Activated CD4-positive, alpha-beta T cell treated with anti-CD3 and anti-CD28 coated beads for 24 hours (primary cell): Measurements from ENCODE around the gene TMEM86B.

ENCODE experiments used
- DNase-seq, 2 donors: peaks; one replicate each; pipeline ENCODE4 v3.0.0-alpha.2; 2020; ENCODE audit warnings: low read depth in 2 of 2

TMEM86B gene

GRCh38 chr19:55257461-55258420 lies 29.2 kb upstream of the TMEM86B start:
- no peak for DNase-seq

GRCh38 chr19:55256562-55257460 lies 28.2 kb upstream of the TMEM86B start:
- no peak for DNase-seq

DNA sequence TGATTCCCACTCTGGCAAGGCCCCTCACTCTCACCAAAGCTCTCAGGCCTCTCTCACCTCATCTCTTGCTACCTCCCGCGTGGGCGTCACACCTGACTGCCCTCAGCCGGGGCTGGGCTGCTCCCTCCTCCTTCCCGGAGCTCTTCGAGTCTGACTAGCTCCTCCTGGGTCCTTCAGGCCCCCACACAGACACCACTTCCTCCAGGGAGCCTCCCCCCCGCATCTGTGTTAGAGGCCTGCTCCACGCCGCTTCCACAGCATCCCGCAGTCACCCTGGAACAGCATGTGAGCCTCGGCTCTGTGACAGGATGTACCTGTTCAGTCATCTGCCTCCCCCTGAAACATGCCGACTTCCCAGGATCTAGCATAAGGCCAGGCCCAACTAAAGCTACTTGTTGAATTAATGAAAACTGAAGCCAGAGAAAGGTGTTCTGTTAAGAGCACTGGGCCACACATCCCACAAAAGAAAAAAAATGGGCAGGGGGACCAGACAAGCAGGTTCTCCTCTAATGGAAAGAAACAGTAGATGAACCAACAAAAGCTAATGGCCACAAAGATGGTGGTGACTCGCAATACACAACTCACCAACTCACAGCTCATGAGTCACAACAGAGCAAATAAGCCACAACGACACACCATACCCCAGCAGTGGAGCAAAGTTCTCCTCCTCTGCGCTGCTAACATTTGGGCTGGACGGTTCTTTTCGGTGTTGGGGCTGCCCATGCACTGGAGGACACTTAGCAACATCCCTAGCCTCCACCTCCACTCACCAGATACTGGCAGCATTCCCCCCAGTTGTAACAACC lies 27.3 kb upstream of the TMEM86B start:
- DNase-seq = peak in 1 of 2 donors; percentile 54

DNA sequence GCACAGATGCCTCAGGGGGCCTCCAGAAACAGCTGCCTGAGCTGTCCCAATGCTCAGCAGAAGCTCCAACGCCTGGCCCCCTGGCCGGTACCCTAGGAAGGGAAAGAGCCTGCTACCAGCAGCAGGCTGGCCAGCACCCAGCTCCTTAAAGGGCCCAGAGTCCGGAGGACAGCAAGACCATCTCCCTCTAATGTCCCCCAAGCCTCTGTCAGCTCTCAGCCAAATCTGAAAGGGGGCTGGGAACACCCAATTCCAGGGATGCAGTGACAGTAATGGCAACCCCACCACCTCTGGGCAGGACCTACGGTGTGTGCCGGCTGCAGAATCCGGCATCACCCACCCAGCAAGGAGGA lies 26.0 kb upstream of the TMEM86B start:
- no peak for DNase-seq

GRCh38 chr19:55253842-55254624 lies 25.5 kb upstream of the TMEM86B start:
- no peak for DNase-seq

- DNase-seq = no peak
Measured at GRCh38 chr19:55252760-55253663, 24.4 kb upstream of the TMEM86B start.

DNA sequence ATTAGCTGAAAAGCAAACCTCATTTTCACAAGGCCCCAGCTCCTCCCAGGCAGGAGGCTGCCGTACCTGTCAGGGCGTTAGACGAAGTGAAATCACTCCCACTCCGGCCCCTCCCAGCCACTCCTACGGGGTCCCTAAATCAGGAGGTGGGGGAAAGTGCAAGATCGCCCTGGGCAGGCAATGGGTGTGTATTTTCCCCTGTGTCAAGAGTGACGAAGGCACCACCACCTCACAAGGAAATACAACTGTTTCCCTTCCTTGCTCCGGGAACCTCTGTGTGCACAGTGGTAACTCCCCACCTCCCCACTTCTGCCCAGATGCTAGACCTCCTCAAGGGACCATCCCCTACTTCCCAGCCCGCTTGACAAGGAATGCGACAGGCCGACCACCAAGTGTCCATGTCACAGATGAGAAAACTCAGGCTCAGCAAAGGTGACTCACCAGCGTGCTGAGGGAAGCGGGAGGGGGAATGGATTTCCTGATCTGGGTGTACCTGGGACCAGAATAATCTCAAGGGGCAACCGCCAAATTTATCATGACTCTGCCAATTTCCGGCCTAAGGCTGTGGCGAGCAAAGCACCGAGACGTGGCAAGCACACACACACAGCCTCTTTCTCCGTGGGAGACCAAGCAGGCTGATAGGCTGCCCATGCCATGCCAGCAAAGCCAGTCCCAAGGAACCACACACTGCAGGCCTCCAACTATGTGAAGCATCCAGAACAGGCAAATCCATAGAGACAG lies 22.9 kb upstream of the TMEM86B start:
- DNase-seq = no peak

- DNase-seq = no peak
Measured at GRCh38 chr19:55250262-55251036, 21.9 kb upstream of the TMEM86B start.

- DNase-seq = no peak
Measured at GRCh38 chr19:55249841-55250240, 21.3 kb upstream of the TMEM86B start.

DNA sequence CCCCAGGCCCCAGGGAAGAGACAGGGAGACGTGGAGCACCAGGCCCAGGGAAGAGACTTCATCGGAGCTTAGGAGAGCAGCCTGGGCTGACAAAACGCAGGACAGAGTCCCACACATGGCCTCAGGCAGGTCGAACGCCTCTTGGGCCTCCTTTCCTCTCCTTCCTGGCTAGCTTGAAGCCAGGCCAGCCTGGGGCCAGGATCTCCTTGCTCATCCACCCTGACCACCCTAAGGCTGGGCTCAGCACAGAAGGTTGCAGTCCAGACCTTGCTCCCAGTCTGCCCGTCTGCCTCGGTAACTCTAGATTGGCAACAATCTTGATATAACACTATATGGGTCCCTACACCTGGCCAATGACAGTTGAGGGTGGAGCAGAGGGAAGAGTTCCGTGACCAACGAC lies 20.1 kb upstream of the TMEM86B start:
- no peak for DNase-seq

- no peak for DNase-seq
Measured at GRCh38 chr19:55248166-55248675, 19.7 kb upstream of the TMEM86B start.

GRCh38 chr19:55247621-55248099 lies 19.1 kb upstream of the TMEM86B start:
- no peak for DNase-seq

GRCh38 chr19:55246462-55247451 lies 18.2 kb upstream of the TMEM86B start:
- no peak for DNase-seq

GRCh38 chr19:55245236-55245904 lies 16.8 kb upstream of the TMEM86B start:
- DNase-seq = no peak

GRCh38 chr19:55244004-55244680 lies 15.6 kb upstream of the TMEM86B start:
- no peak for DNase-seq

DNA sequence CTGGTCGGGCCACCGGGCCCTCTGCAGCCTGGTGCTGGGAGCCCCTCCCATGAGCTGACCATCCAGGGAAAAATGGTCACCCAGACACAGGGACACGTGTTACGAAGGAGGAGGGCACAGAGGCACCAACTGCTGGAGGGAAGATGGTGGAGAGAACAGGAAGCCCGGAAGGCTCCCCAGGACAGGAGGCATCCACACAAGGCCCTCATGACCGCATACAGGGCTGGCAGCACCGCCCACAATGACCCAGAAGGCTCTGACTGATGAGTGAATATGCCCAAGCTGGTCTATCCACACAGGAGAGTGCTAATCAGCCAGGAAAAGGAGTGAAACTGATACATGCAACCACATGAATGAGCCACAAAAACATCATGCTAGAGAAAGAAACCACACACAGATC lies 14.0 kb upstream of the TMEM86B start:
- DNase-seq = no peak
